Measurements from ENCODE around the gene EPC1.

The EPC1 gene

DNA sequence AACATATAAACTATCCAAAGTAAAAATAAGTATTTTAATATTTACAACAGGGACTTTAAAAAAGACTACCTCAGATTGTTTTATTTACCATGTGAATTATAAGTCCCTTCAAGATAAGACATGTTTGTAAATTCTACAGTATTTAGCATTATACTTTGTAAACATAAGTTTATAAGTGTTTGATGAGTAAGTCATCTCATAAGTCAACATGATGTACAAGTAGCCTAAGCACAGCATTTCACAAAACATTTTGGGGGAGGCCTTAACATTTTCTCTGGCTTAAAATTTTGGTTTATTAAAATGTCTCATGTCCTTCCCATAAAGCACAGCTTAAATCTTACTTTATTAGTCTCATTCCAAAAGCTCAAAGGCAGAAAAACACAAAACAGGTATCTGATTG lies 15.4 kb downstream of the EPC1 start:
- no peak for DNase-seq

GRCh38 chr10:32330214-32330613 lies 16.7 kb downstream of the EPC1 start:
- DNase-seq, result no peak

GRCh38 chr10:32329061-32329460 lies 17.9 kb downstream of the EPC1 start:
- no peak for DNase-seq

DNA sequence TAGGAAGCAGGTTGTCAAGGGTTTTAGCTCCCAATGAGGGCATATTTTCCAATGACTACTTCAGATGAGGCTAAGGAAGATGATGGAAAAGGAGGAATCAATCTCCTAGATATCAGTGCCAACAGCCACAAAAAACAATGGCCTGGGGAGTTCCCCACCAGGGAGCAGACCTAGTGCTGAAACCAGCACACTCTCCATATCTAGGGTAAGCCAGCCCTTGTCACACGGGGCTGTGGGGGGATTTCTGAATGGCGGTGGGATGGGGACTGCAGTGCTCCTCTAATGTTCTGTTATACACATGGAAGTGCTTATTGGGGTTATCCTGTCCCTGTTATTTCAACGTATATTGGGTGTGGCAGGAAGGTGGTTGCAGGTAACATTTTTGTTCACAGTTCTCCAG lies 18.5 kb downstream of the EPC1 start:
- no peak for DNase-seq

GRCh38 chr10:32327364-32327691 lies 19.6 kb downstream of the EPC1 start:
- no peak for DNase-seq

- no peak for DNase-seq
These were observed 20.1 kb downstream of the EPC1 start for GRCh38 chr10:32326680-32327363.

GRCh38 chr10:32326119-32326518 lies 20.8 kb downstream of the EPC1 start:
- no peak for DNase-seq

DNA sequence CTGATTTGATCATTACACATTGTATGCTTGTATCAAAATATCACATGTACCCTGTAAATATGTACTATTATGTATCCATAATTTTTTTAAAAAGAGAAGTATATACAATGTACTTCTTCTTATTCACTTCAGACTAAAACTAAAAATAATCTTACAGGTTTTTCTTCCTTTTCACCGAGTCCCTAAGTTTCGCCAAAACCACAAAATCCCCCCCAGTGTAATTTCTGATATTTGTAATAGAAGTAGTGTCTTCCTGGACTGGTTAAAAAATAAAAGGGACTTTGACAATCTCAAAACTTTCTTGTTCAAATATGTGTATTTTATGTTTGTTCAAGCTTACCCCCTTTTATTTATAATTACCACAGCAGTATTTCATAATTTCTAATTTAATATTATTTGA lies 23.9 kb downstream of the EPC1 start:
- DNase-seq, result no peak

DNA sequence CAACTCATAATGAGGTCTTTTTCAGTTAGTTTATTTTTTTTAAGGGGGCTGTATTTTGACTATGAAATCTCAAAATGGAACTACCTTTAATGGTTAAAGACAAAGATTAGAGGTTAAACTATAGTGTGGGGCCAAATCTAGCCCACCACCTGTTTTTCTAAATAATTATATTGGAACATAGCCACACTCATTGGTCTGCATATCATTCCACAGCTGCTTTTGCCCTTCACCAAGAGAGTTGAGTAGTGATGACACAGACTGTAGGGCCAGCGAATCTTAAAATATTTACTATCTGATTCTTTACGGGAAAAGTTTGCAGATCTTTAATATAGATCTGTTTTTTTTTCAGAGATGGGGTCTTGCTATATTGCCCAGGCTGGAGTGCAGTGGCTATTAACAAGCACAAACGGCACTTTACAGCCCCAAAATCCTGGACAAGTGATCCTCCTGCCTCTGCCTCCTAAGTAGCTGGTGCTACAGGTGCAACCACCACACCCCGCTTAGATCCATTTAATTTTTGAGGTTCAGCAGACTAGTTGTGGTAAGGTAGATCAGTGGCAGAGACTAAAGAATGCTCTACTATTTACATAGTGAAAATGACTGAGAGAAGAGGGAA lies 25.8 kb downstream of the EPC1 start:
- no peak for DNase-seq

DNA sequence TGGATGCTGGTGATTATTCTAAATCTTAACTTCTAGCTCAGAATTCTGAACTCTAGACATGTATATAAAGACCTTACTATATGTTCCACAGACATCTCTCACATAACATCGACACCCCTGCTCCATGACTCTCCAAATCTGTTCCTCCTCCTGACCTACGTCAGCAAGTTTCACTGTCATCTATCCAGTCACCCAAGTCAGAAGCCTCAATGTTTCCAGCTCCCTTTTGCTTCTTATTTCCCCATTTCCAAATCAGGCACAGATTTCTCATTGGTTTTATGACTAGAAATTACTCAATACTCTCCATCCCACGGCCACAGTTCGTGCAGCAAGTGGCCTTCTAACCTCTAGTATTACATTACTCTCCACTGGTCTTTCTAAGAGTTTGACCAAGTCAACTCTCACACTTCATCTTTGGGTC lies 28.5 kb downstream of the EPC1 start:
- DNase-seq, result no peak

- DNase-seq, result no peak
These were observed 29.1 kb downstream of the EPC1 start for GRCh38 chr10:32317795-32318357.

- no peak for DNase-seq
These were observed 31.5 kb downstream of the EPC1 start for GRCh38 chr10:32315424-32315823.

DNA sequence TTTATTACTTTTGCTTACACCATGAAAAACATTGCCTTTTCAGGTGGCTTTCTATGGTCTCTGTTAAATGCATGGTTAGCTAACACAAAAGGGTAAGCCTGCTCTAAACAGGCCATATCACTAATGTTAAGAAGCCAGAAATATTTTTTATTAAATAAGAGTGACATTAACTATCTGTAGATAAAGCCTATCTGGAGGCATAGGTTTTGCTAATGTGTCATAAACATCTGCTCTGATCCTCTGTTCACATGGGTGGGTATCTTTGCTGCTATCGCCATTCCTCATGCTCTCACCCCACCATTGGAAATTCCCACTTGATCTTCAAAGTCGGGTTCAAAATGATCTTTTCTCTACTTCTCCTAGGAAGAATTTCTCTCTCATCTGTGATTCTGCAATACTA lies 32.4 kb downstream of the EPC1 start:
- no peak for DNase-seq

DNA sequence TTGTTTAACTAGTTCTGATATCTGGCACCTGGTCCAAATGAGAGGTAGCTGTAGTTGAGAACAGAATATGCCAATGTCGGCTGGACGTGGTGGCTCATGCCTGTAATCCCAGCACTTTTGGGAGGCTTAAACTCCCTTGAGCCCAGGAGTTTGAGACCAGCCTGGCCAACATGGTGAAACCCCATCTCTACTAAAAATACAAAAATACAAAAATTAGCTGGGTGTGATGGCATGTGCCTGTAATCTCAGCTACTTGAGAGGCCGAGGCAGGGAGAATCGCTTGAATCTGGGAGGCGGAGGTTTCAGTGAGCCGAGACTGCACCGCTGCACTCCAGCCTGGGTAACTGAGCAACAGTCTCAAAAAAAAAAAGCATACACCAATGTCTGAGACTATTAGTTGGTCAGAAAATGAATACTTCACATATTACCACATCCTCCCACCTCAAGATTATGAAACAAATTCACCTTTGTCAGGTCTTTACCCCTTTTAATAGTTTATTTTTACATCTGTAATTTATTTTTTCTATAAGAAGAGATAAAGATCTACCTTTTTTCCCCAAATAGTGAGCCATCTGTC lies 38.8 kb downstream of the EPC1 start:
- DNase-seq, result no peak

GRCh38 chr10:32307609-32308008 lies 39.3 kb downstream of the EPC1 start:
- DNase-seq, result no peak

- DNase-seq, result no peak
These were observed 47.5 kb downstream of the EPC1 start for GRCh38 chr10:32299354-32299980.

DNA sequence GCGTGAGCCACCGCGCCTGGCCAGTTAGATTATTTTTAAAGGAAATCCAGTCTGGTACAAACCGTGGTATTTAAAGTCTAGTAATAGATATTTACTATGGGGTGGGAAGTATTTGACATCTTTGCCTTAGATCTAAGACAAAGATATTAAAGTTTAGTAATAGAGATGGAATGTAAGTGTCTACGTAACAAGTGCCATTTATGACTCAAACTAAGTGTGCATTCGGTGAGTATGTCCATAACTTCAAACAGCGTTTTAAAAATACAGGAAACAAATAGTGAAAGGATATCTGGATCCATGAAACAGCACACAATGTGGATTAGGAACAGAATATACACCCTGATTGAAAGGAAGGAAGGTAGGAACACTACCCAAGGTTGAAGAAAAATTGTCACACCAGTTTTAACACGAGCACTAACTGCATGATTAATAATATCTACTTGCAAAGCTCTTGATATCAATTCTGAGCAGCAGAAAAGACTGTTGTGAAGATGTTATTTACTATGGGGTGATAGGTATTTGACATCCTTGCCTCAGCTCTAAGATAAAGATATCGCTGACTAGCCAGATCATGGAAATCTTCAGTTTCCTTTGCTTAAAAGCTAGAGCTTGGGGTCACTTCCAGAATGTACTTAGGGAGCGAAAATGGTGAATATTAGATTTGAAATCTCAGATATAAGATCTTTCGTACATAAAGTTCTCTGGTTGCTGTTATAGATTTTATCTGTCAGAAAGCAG lies 48.7 kb downstream of the EPC1 start:
- no peak for DNase-seq

DNA sequence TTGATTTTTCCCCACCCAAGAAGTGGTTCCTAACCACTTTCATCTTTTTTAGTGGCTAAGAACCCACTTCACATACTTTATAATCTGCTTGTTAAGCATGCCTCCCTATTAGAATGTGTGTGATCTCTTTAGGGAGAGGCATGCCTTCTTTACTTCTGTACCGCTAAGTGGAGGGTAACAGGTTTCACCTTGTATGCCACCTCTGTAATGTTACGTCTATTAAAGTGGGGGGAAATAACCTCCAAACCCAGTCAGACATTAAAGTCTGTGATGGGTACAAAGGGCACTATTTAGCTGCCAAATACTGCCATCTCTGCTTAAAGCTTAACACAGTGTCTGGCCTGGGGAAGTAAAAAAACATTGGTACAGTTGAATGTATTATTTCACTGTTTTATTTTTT lies 51.9 kb downstream of the EPC1 start:
- DNase-seq, result no peak

- no peak for DNase-seq
These were observed 53.4 kb downstream of the EPC1 start for GRCh38 chr10:32293581-32293980.

DNA sequence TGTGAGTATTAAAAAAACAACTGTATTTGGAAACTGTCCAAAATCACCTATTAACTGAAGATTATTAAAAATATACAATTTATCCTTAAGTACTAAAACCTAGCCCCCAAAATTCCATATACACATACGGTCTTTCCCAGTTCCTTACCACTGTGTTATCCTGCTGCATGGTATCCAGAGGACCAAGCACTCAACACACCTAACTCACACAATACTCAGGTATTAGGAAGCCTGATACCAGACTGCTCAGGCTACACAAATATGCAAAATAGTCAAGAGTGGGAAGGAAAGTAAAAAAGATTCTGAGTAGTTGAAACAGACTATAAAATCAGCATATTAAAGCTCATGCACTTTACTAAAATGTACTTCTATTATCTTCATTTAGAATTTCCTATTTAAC lies 67.2 kb downstream of the EPC1 start:
- no peak for DNase-seq

GRCh38 chr10:32273336-32273735 lies 73.6 kb downstream of the EPC1 start:
- DNase-seq, result no peak

- no peak for DNase-seq
These were observed 75.3 kb downstream of the EPC1 start for GRCh38 chr10:32271617-32272016.
